Lower leg skin (tissue), 4 donors: ENCODE data around the gene TCF7L1. TPM values are rescaled to one million over a fixed set of nuclear protein-coding genes. Genes with fewer than 3 reads are reported as not detected.
A peak's percentile ranks its signal among the peaks of the same experiment; 100 is the strongest.

Experiments used
- DNase-seq, 2 donors: peaks; one replicate each; pipeline ENCODE4 v3.0.0-alpha.2; 2019; ENCODE audit warnings: low spot score in 2 of 2
- H3K4me3 ChIP-seq: fragments of 200-600 bp; sonication (generic); 2 replicates; pipeline ENCODE4 v1.5.1; 2017; ENCODE audit warnings: mild to moderate bottlenecking, low read depth; ENCODE audit not compliant: poor library complexity, severe bottlenecking
- POLR2A ChIP-seq, 2 donors: fragments of 450-650 bp; IDR thresholded peaks; one replicate each; pipeline ENCODE4 v1.6.1; 2016 to 2017; ENCODE audit warnings: antibody characterized with exemption in 2 of 2, mild to moderate bottlenecking in 1 of 2, moderate library complexity in 1 of 2
- WGBS, 2 donors: methylation state at CpG; one replicate each; pipeline ENCODE4 v1.1.5; 2018; 5-methylcytosine and 5-hydroxymethylcytosine counted together
- intact Hi-C: fragments of 100-400 bp; cut with DNase I; formaldehyde crosslinking; loops from one replicate; pipeline ENCODE4 v1.15.0; 2023; ENCODE audit warnings: low total_unique reads
- total RNA-seq, 4 donors: library from RNA; depleted of rRNA; stranded (reverse); fragments of >200 nt; gene quantifications; one replicate each; pipeline ENCODE4 v1.1.0, GENCODE V29; 2016
- TF ChIP-seq, protein P1 (sequence below), 3 donors: fragments of 450-650 bp; IDR thresholded peaks; one replicate each; pipeline ENCODE4 v1.5.1; 2016; ENCODE audit warnings: antibody characterized with exemption in 3 of 3, mild to moderate bottlenecking in 3 of 3, moderate library complexity in 2 of 3

TCF7L1 gene
- total RNA-seq, 4 donors from 2014 or later: 0.67 to 4.8 (median 1.9) TPM

DNA sequence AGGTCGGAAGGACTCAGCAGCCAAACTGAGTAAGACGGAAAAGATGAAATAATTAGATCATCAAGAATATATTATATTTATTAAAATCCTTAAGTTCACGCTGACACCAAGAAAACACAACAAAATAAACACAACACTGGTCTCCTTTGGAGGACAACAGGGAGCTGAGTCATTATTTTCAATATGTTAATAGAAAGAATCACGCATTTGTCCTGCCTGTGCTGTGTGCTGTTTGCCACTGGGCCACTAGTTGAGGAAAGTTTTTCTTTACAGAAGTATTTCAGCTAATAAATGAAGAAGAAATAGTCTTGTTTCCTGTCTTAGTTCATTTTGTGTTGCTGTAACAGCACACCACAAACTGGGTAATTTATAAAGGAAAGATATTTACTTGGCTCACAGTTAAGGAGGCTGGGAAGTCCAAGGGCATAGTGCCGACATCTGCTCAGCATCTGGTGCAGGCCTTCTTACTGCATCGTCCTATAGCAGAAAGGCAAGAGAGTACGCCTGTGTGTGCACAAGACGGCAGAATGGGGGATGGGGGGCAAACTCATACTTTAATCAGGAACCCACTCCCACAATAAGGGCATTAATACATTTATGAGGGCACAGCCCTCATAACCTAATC, 88.0 kb downstream of the TCF7L1 start:
- intact Hi-C loops: no loop called here

DNA sequence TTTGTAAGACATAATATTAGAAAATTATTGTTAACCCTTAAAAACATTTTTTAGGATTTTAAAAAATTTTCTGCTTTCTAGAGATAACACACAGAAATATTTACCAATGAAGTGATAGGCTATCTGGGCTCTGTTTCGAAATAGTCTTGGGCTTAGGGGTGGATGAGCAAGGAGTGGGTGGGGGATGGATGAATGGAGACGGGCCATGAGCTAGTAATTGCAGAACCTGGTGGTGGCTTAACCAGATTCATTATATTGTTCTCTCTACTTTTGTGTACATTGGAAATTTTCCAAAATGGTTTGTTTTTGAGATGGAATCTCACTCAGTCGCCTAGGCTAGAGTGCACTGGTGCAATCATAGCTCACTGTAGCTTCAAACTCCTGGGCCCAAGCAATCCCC, 89.6 kb downstream of the TCF7L1 start:
- TF ChIP-seq, protein P1, sequence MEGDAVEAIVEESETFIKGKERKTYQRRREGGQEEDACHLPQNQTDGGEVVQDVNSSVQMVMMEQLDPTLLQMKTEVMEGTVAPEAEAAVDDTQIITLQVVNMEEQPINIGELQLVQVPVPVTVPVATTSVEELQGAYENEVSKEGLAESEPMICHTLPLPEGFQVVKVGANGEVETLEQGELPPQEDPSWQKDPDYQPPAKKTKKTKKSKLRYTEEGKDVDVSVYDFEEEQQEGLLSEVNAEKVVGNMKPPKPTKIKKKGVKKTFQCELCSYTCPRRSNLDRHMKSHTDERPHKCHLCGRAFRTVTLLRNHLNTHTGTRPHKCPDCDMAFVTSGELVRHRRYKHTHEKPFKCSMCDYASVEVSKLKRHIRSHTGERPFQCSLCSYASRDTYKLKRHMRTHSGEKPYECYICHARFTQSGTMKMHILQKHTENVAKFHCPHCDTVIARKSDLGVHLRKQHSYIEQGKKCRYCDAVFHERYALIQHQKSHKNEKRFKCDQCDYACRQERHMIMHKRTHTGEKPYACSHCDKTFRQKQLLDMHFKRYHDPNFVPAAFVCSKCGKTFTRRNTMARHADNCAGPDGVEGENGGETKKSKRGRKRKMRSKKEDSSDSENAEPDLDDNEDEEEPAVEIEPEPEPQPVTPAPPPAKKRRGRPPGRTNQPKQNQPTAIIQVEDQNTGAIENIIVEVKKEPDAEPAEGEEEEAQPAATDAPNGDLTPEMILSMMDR (IDR thresholded peaks at IDR 0.05): no peak
- TF ChIP-seq POLR2A (IDR thresholded peaks at IDR 0.05): no peak
- H3K4me3 ChIP-seq: no peak overlapping the region
- WGBS, 2 donors: 52 to 72% methylated on average over 3 of the region's 3 CpGs
- DNase-seq: peak in 1 of 2 donors; percentile 12
- intact Hi-C loops: no loop called here

More for the DNA sequence above, 88.0 kb downstream of the TCF7L1 start:
- 71 to 76% methylated on average over 8 of the region's 8 CpGs for WGBS, 2 donors
- H3K4me3 ChIP-seq: no peak overlapping the region
- TF ChIP-seq, protein P1 (IDR thresholded peaks at IDR 0.05): no peak
- TF ChIP-seq POLR2A (IDR thresholded peaks at IDR 0.05): no peak
- peak; percentile 56 to 93 for DNase-seq

- H3K4me3 ChIP-seq: no peak overlapping the region
- intact Hi-C loops: no loop called here
- 90 to 97% methylated on average over 8 of the region's 8 CpGs for WGBS, 2 donors
- TF ChIP-seq, protein P1 (IDR thresholded peaks at IDR 0.05): no peak
- no peak for TF ChIP-seq POLR2A (IDR thresholded peaks at IDR 0.05)
- peak in 1 of 2 donors; percentile 53 for DNase-seq
These were observed 93.6 kb downstream of the TCF7L1 start for GRCh38 chr2:85226783-85227182.

DNA sequence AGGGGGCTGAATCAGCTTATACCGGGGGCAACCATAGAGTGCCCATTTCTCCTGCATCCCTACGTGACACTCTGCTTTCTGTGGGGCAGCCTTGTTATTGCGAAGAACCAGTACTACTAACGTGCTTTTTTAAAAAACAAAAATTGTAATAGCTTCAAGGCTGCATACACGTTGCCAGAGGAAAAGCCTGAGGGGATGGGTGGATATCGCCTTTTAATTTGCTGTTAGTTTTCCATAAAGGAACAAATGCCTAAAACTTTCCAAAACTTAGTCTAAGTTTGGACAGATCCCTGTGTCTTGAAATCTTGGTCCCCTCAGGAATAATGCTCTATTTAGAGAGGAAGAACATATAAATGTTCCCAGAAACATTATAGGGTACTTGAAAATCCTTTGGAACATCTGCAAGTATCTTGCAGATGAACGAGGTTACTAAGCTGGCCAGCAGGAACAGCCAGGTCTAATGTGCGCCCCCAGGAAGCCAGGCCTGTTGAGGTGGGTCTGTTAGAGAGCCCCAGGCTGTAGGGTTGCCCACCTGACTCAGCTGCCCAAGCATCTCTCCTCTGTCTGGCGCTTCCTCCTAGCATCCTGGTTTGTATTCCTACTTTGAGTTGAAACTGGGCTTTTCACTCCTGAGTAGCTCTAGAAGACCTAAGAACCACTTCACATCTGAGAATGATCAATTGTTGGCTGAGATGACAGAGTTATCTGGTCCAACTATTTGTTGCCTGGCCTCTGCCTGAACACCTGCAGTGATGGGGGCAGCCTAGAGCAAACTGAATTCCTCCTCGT, 97.7 kb downstream of the TCF7L1 start:
- no peak for DNase-seq
- intact Hi-C loops: no loop called here
- no peak for TF ChIP-seq POLR2A (IDR thresholded peaks at IDR 0.05)
- TF ChIP-seq, protein P1 (IDR thresholded peaks at IDR 0.05): no peak
- WGBS, 2 donors: 41 to 60% methylated on average over 10 of the region's 10 CpGs
- H3K4me3 ChIP-seq: no peak overlapping the region

DNA sequence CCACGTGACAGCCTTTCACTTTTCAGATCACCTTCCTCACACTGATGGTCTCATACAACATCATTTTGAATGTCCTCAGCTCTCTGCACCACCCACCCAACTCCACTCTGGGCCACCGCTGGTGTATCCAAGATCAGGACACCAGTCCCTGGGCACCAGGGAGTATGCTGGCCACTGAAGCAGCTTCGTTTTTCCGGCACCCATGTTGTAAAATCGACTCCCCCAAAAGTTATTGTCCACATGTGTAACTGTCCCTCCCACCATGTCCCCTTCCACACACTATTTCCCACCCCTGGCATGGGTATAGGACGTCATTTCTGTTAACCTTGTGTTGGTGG, 98.2 kb downstream of the TCF7L1 start:
- intact Hi-C loops: no loop called here
- H3K4me3 ChIP-seq: no peak overlapping the region
- DNase-seq: no peak
- 71% methylated on average over 6 of the region's 6 CpGs for WGBS, 2 donors
- TF ChIP-seq, protein P1 (IDR thresholded peaks at IDR 0.05): no peak
- TF ChIP-seq POLR2A (IDR thresholded peaks at IDR 0.05): no peak
